HG03280 (cell line): ENCODE data around the gene IGSF21.

Source experiments
- ATAC-seq: cut with Tn5 transposase; IDR thresholded peaks from one replicate; pipeline ENCODE4 v1.9.1; 2021; ENCODE audit warnings: mild to moderate bottlenecking, moderate library complexity; ENCODE audit not compliant: unreplicated experiment

Gene IGSF21

DNA sequence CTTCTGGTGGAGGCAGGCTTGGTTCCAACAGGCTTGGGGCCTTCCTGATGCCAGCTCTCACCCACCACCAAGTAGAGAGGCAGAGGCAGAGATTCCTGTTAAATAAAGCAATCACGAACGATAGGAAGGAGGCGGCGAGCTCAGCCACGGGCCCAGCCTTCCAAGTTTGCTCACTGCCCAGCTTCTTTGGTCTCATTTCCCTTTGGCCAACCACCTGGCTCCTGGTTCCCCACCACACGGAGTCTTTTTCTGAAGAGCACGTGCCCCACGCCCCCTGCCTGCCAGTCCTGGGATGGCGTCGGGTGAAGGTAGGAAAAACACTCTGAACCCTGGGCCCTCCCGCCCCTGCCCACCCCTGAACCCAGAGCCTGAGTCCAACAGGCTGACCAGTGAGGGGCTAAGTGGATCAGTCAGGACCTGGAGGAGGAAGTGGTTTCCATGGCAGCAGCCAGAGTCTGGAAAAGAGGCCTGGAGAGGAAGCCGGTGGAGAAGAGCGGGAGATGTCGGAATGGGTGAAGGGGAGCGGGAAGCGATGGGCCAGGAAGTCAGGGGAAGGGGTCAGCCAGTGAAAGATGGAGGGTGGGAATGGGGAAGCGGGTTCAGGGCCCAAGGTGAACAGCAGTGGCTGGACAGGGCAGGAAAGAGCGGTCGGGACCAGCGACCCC is 214.9 kb downstream of the IGSF21 start:
- ATAC-seq = no peak

- ATAC-seq = no peak
Observed at GRCh38 chr1:18323259-18323658, 215.7 kb downstream of the IGSF21 start.

- no peak for ATAC-seq
Observed at GRCh38 chr1:18324246-18324645, 216.6 kb downstream of the IGSF21 start.

- no peak for ATAC-seq
Observed at GRCh38 chr1:18325136-18325535, 217.5 kb downstream of the IGSF21 start.

DNA sequence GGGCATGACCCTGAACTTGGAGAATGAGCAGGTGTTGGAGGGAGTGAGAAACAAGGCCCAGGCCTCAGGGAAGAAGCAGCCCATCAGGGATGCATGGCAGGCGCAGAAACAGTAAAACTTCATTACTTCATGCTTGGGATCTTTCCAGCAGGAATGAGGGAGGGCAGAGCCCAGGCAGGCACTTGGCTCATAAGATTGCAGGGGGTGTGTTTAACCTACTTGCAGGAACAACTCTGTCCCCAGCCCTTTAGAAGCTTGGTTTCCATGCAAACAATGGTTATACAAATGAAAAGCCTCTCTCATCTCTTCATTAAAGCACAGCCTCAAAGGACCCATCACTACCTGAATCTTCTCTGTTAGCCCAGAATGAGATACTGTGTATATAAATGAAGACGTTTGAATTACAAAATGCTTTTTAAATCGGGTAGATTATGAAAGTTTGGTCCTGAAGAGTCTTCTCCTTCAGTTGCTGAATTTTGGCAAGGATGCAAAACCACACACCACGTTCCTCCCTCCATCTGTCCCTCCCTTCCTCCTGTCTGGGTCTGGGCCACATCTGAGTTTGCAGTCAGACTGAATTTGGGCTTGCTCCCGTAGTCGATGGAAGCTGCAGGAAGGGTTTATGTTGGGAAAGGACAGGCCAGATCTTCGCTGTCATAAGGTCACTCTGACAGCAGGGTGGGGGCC is 218.8 kb downstream of the IGSF21 start:
- no peak for ATAC-seq

- no peak for ATAC-seq
Observed at GRCh38 chr1:18327650-18328049, 220.1 kb downstream of the IGSF21 start.

DNA sequence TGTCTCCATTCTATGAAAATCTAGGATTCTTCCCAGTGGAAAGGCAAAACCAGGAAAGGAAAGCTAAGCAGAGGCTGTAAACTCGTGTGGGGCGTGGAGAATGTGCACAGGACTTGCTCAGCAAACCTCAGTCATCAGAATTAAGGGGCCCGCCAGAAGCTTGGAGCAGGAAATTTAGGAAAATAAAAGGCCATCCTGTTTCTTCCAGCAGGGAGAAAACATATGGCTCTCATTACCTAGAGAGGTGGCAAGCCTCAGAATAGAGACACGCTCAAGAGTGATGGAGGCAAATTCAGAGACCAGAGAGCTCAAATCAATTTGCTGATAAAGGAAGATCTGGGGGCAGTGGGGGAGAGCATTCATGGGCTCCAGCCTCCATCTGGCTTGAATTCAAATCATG is 221.2 kb downstream of the IGSF21 start:
- ATAC-seq = no peak

GRCh38 chr1:18329469-18330253 is 222.1 kb downstream of the IGSF21 start:
- ATAC-seq = no peak

DNA sequence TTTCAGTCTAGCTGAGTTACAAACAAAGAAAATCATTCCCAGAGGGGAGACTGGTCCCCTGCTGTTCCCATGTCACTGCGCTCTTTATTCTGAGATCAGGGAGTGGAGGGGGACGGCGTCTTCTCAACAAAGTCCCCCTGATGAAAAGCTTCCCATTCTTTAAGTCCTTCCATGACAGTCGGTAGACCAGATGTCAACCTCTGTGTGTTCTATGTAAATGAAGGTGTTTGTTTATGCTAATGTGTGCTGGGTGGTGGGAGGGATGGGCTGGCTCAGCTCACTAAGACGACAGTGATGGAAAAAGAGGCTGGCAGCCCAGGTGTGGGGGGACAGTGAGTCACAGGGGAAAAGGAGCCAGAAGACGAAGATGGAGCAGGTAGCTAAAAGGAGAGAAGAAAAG is 225.0 kb downstream of the IGSF21 start:
- no peak for ATAC-seq

DNA sequence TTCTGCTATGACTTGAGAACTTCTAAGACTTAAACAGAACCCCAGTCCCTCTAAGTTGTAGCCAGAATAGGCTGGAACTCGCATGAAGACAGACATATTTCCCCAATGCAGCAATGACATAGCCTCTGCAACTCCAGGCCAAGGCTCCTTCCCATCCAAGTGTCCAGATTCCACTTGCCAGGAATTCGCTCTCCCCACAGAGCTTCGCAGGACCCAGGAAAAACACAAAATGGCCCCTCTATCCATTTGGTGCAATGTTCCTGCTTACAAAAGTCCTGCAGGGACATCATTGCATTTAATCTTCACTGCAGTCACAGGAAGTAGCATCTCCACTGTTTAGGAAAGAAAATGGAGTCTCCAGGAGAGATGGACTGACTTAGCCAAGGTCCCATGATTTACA is 225.6 kb downstream of the IGSF21 start:
- no peak for ATAC-seq

- no peak for ATAC-seq
Observed at GRCh38 chr1:18336801-18337200, 229.2 kb downstream of the IGSF21 start.

GRCh38 chr1:18337757-18338156 is 230.2 kb downstream of the IGSF21 start:
- ATAC-seq = no peak

DNA sequence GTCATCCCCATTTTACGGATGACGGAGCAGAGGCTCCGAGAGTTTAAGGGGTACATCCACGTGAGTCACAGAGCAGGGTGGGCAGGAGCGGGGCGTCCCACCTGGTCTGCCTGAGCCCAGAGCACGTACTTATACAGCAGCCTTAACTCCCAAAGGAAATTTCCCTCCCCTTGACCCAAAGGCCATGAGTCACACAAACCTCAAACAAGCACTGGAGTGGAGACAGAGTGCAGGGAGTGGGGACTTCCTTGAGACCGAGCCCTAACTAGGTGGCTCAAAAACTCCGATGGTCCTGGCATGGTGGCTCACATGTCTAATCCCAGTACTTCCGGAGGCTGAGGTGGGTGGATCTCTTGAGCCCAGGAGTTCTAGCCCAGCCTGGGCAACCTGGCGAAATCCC is 231.6 kb downstream of the IGSF21 start:
- ATAC-seq = no peak

- no peak for ATAC-seq
Observed at GRCh38 chr1:18340158-18340764, 232.7 kb downstream of the IGSF21 start.

DNA sequence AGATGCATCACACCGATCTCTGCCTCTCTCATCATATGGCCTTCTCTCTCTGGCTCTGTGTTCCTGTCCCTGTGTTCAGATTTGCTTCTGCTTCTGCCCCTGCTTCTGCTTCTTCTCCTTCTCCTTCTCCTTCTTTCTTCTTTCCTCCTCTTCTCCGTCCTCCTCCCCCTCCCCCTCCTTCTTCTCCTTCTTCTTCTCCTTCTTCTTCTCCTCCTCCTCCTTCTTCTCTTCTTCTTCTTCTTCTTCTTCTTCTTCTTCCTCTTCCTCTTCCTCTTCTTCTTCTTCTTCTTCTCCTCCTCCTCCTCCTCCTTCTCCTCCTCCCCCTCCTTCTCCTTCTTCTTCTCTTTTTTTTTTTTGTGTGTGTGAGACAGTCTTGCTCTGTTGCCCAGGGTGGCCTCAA is 233.2 kb downstream of the IGSF21 start:
- ATAC-seq = no peak

GRCh38 chr1:18341291-18342069 is 233.9 kb downstream of the IGSF21 start:
- no peak for ATAC-seq

DNA sequence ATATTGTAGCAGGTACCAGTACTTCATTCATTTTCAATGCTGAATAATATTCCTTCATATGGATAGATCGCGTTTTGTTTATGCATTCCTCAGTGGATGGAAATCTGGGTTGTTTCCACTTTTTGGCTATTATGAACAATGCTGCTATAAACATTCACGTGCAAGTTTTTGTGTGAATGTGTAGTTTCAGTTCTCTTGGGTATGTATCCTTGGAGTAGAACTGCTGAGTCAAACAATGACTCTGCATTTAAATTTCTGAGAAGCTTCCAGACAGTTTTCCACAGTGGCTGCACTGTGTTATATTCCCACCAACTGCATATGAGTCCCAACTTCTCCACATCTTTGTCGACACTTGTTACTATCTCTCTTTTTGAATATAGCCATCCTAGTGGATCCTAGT is 235.1 kb downstream of the IGSF21 start:
- no peak for ATAC-seq

GRCh38 chr1:18343581-18343980 is 236.0 kb downstream of the IGSF21 start:
- no peak for ATAC-seq

DNA sequence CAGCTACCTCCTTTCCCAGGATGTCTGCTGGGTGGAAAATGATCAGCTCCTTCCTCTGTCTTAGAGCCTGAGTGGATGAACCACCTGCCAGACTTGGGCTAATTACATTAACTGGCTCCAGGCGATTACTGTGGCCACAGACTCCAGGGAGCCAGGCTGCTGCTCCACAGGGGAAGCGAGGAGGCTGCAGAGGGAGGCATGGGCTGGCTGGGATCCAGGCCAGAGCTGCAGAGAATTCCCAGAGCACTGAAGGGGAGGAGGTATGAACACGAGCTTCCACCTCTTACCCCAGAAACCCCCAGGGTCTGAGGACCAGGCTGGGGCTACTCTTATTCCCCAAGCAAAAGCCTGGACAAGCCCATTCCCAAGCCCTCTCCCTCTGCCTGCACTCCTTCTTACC is 237.2 kb downstream of the IGSF21 start:
- ATAC-seq = no peak

DNA sequence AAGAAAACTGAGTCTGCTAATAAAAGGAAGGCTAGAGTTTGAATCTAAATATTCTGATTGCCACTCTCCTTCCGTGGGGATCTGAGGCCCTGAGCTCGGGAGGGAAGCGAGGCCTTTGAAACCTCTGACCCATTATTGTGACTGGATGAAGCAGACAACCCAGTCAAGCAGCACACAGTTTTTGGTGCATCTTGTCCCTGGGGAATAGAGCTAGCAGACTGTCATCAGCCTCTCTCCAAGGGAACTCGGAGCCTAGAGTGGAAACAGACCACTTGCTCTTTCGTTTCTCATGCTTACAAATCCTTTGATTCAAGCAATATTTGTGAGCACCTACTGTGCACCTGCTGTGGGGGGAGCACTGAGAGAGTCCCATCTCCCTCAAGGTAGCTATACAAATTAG is 240.0 kb downstream of the IGSF21 start:
- no peak for ATAC-seq

DNA sequence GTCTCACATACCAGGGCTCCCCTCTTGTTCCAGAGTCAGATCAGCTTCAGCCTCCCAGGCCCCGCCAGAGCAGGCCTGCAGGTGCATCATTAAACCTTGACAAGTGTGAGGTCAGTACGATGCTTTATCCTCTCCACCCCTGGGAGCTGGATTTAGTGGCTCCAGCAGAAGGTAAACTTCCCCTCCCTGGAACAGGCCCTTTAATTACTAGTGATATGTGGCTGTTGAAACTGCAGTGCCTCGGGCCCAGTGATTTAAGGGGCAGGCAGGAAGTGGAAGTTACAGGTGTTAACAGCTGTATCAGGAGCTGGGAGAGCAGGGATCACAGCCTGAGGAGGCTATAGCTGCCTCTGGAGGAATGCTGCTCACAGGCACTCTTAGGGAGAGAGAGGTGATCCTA is 240.8 kb downstream of the IGSF21 start:
- ATAC-seq = no peak
